PFSK-1 (cell line): Measurements from ENCODE around the gene STXBP3.

ENCODE experiments used
- FOXP2 ChIP-seq: optimal IDR thresholded peaks from 2 replicates; pipeline ENCODE3; 2011; ENCODE audit warnings: borderline replicate concordance, control low read depth, inconsistent platforms; ENCODE audit not compliant: insufficient read depth; ENCODE audit errors: extremely low read length, extremely low read depth
- POLR2AphosphoS5 ChIP-seq: IDR thresholded peaks from 2 replicates; pipeline ENCODE4 v1.6.1; 2012; ENCODE audit warnings: low read depth, mild to moderate bottlenecking, control low read depth, low read length, moderate library complexity
- REST ChIP-seq, 2 experiments: IDR thresholded peaks; 2 replicates each; pipeline versions ENCODE4 v1.6.1 to v1.8.0; 2011 to 2012; ENCODE audit warnings: low read depth in 2 of 2, low read length in 2 of 2, control low read depth in 1 of 2, inconsistent platforms in 1 of 2, mild to moderate bottlenecking in 1 of 2, moderate library complexity in 1 of 2; ENCODE audit not compliant: insufficient read depth in 1 of 2
- SIN3A ChIP-seq: IDR thresholded peaks from 2 replicates; pipeline ENCODE4 v1.6.1; 2012; ENCODE audit warnings: mild to moderate bottlenecking, low read length, moderate library complexity, borderline replicate concordance; ENCODE audit not compliant: insufficient read depth
- TAF1 ChIP-seq: IDR thresholded peaks from 2 replicates; pipeline ENCODE4 v1.6.1; 2012; ENCODE audit warnings: low read length, control low read depth, borderline replicate concordance; ENCODE audit not compliant: insufficient read depth

STXBP3 gene

GRCh38 chr1:108747898-108748297 lies 1.4 kb downstream of the STXBP3 start:
- TF ChIP-seq REST (IDR thresholded peaks at IDR 0.05; ENCODE audit: insufficient read depth in 1 of 2, low read depth in 2 of 2, low read length in 2 of 2) (no peak), TAF1 (no peak), FOXP2 (no peak), POLR2AphosphoS5 (no peak), SIN3A (no peak)

- no peak for TF ChIP-seq TAF1
- TF ChIP-seq POLR2AphosphoS5: no peak
- TF ChIP-seq FOXP2: no peak
- TF ChIP-seq REST (IDR thresholded peaks at IDR 0.05; ENCODE audit: insufficient read depth in 1 of 2, low read depth in 2 of 2, low read length in 2 of 2): no peak
- no peak for TF ChIP-seq SIN3A
Measured at GRCh38 chr1:108749081-108749480, 2.6 kb downstream of the STXBP3 start.

GRCh38 chr1:108750476-108751181 lies 4.2 kb downstream of the STXBP3 start:
- no peak for TF ChIP-seq POLR2AphosphoS5
- TF ChIP-seq TAF1: no peak
- TF ChIP-seq SIN3A: no peak
- TF ChIP-seq REST (IDR thresholded peaks at IDR 0.05; ENCODE audit: insufficient read depth in 1 of 2, low read depth in 2 of 2, low read length in 2 of 2): no peak
- TF ChIP-seq FOXP2: no peak

GRCh38 chr1:108753363-108753762 lies 6.9 kb downstream of the STXBP3 start:
- TF ChIP-seq POLR2AphosphoS5: no peak
- TF ChIP-seq TAF1: no peak
- TF ChIP-seq REST (IDR thresholded peaks at IDR 0.05; ENCODE audit: insufficient read depth in 1 of 2, low read depth in 2 of 2, low read length in 2 of 2): no peak
- TF ChIP-seq FOXP2: no peak
- no peak for TF ChIP-seq SIN3A
